Activated T-helper 1 cell treated with Interleukin-2 at 50 U/mL for 16 hours (primary cell): ENCODE results near the gene EPHB3.
A peak's percentile ranks its signal among the peaks of the same experiment; 100 is the strongest.

Experiments used
- DNase-seq: peaks from one replicate; pipeline ENCODE4 v3.0.0-alpha.2; 2020; ENCODE audit warnings: low read depth

The EPHB3 gene

DNA sequence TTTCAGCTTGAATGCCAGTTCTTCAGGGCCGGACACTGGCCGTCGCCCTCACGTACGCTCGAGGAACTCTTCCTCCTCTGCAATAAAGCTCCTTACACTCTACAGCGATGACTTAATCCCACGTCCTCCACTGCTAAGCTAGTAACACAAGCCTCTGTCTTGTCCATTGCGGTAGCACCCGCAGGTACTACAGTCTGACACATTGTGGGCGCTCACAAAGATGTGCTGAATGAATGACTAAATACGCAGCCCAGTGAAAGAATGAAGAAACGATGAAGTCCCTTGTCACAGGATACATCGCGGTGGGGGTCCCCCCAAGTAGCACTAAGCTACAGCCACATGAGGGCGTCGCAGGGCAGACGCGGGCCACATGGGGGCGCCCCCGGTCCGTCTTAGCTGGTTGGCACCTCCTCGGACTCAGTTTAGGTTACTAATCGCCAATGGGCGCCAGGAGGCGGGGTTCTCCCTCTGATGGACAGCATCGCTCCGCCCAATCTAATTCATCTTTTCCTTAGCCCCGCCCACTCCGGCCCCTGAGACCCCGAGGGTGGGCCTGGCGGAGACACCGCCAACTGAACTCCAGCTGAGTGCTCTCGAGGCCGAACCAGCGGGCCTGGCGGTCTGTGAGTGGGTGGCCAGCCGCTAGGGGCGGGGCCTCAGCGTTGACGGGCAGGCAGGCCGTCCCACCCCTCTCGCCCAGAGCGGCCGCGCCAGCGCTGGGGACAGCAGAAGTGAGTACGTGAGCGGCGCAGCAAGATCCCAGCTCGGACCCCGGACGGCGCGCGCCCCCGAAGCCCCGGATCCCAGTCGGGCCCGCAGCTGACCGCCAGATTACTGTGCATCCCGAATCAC lies at the start of gene EPHB3:
Gene EPHB3 (plus strand): TSS at position 725 of the 852 bp plus-strand sequence. CDS start 451 bp downstream, outside the sequence.
- peak; percentile 75 for DNase-seq

DNA sequence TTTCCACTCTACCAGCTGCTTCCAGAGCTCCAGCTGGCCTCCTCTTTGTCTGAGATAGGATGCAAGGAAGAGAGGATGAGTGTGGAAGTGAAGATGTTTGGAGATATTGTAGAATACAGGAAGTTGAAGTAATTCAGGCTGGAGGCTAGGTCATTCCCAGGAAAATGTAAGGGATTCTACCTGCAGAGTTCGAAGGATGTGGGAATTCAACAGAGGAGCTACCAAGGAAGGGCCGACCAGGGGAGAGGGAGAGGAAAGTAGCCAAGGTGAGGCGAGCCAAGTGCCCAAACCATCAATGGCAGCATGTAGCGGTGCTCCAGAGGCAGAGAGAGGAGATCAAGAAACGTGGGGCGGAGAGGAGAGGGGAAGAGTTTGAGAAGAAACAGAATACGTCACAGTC lies 49.0 kb upstream of the EPHB3 start:
- DNase-seq: no peak

DNA sequence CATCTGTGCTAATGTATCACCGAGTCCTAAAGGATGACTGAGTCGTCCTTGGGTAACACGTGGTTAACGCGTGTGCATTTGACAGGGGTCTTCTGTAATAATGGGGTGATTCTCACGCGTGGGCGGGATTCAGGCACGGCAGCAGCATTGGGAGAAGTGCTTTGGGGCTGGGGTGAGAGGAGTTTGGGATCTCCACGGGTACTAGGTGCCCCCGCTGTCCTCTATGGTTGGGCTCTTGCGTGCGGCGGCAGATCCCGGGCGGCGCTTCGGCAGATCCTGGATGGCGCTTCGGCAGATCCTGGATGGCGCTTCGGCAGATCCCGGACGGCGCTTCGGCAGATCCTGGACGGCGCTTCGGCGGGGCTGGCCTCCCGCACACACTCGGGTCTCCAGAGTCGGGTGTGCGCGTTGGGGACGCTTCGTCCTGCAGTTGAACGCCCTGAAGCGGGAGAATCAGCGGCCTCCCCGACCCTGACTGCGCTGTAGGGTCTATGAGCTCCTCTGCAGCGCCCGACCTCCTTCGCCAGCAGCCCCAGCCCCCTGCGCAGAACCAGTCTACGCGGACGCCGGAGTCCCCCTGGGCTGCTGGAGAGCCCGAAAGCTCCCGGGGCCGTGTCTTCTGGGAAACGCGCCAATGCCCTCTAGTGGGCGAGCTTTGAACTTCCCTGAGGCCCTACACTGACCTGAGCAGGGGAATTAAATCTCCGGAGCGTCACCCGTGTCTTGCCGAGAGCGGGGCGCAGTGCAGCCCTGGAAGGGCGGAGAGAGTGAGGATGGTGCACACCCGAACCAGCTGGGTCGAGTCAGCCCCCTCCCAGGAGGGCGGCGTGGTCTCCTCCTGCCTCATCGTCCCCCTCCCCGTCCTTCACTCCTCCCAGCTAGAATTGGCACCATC lies 48.1 kb upstream of the EPHB3 start:
- peak; percentile 64 for DNase-seq

DNA sequence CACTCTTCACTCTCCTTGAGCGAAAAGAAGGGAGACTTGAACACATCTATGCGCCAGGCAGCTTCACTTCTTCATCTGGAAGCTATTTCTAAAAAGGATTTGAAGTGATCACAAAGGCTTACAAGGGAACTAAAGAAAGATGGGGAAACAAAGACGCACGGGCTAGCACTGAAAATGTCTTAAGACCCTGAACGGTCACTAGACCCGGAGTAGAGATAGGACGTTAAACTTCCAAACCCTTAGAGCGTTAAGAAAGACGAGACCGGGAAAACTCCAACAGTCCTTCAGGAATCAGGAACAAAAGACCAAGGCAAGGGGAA lies 47.5 kb upstream of the EPHB3 start:
- no peak for DNase-seq

DNA sequence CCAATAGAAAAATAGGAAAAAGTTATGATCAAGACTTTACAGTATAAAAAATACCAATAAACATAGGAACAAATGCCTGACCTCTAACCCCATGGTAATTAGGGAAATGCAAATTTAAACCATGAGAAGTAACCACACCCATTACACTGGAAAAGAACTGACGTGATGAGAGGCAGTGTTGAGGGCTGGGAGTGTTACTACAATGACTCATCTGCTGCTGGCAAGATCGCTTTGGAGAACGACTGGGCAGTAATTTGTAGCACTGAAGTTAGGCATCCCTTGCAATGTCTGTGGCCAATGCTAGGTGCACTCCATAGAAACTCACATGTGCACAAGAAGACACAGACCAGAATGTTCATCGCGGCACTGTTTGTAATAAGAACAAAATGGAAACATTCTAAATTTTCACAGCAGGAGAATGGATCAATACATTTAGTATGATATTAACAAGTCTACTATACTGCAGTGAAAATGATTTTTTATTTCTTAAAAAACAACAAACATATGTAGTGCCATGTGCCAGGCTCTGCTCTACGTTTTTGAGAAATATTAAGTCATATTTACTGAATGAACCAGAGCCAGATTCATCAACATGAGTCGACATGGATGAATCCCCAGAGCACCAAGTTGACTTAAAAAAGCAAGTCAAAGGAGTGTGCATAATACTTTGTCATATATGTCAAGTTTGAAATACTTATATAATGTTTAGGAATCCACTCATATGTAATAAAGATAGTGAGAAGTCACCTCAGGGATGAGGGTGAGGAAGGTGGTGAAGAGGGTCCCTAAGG lies 37.6 kb upstream of the EPHB3 start:
- no peak for DNase-seq

DNA sequence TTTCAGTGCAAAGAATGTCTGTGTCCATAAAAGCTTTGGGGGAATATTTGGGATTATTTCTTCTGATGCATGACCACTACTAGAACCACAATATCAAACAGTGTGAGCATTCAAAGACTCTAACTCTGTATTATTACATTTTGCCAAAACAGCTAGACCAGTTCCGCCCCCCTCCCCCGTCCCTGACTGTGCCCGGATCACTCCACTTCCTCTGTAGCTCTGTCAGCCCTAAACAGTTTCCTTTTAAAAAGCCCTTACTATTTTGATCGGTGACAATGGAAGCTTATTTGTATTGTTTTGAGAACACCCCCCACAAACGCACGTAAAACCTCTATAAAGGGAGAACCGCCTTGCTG lies 36.6 kb upstream of the EPHB3 start:
- no peak for DNase-seq

DNA sequence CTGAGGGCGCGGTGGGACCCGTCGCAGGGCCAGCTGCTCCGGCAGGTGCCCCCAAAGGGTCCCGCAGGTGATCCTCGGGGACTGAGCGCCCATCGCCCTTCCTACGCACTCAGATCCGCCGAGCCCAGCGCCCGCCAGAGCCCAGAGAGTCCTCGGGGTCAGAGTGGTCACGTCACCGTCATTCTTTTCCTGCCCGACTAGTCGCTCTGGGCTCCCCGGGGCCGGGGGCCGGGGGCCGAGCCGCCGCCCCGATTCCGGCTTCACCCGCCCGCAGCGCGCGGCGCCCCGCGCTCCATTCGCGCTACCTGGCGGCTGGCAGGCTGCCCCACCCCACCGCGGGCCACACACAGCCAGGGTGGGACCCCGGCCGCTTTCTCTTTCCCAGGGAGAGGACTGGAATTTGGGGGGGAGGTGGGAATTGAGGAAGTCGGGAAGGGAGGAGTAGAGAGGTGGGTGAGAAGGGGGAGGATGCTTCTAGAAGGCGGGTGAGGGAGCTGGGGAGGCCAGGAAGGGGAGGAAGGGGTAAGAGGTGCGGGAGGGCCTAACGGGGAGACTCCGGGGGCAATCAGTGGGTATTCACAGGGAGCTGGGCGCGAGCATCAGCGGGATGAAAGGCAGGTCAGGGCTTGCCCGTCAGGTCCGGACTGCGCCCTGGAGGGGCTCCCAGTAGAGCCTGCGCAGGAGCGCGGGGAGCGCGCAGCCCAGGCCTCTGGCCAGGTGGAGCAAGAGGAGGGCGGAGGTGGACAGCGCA lies 36.1 kb upstream of the EPHB3 start:
- DNase-seq: no peak

DNA sequence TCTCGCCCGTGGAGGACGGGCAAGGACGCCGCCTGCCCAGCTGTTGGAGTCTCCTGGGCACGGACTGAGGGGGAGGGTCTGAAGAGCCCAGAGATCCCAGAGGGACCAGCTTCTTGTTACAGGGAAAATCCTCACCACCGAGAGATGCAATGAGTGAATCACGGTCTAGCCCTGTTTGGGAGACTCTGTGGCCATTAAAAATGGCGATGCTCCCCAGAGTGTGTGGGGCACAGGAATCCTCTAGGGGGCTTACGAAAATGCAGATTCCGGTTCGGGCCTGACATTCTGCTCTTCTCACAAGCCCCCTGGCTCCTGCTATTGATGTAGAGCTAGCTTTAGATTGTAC lies 35.5 kb upstream of the EPHB3 start:
- DNase-seq: no peak

DNA sequence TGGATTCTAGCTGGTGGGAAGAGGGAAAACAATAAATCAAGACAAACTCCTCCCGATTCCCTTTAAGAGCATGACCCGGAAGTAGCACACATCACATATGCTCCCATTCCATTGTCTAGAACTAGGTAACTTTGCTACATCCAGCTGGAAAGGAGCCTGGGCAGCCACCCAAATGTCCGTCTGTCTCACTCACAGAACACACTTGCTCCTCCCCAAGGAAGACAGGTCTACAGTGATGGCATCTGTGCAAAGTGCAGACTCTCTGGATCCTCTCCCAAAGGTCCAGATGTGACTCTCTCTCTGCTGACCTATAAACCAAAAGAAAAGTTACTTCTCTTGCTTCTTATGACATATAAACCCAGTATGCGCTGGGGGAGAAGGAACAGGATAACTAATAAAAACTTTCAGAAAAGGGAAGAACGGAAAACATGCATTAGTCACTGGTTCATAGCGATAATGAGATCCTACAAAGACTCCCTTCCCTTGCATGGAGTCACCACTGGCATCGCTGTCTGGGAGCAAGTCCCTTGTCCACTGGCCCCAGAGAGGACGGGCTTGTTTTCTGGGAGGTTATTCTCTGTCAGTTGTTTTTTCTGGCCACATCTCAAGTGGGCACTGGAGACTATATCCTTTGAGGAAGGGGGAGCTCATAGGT lies 29.8 kb upstream of the EPHB3 start:
- DNase-seq: no peak

DNA sequence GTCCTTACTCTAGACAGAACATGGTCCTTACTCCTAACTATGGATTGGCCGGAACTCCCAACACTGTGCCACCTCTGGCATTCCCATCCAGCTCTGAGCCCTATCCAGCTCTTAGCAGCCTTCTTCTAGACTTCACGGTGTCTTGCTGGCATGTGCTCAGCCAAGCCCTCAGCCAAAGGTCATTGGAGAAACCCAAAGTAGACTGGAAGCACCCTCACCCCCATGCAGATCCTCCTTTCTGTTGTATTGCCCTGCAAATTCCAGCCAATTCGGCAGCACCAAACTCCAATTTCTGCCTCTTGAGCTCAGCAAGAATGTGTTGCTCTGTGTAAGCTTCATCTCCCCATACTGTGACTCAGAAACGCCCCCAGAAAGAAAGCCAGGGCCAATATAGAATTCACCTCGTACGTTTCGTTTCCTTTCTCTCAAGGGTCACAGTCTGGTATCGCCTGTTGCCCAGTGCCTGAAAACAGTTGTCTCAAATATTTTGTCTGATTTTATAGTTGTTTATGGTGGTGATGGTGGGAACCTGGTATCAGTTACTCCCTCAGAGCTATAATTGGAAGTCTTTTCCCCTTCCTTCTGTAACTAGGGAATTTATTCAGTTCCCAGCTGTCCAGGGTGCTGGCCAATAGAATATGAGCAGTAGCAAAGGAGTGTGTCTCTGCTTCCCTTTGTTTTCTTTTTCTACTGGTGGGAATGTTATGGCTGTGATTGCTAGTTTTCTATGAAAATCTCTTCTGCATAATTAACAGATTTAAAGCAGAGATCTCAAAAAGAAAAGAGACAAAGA lies 28.4 kb upstream of the EPHB3 start:
- DNase-seq: no peak

DNA sequence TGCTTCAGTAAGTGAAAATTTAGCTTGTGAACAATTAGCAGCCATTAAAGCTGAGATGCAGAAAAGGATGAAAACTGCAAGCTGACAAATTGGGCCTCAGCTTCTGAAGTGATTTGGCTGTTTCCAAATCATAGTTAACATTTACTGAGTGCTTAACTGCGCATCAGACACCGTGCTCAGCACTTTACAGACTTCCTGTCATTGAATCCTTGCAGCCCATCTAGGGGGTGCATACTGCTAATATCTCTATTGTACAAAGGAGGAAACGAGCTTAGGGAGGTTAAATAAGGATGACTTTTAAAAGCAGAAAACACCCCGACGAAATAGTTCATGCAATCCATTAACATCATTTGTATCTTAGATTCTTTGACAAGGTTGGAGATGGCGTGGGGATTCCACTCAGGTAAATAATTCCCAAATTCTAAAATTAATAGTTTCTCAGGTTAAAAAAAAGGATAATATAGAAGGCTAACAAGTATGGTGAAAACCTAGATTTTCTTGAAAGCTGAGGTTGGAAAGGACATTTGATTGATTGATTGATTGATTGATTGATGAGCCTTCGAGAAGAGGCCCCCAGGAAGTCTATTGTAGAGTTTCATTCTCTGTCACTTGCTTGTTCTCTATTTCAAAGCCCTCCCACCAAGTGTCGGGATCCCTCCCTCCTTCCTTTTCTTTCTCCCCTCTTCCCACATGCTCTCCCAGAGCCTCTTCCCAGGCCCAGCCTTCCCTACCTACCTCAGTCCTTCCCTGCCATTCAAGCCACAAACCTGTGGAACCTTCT lies 23.5 kb upstream of the EPHB3 start:
- no peak for DNase-seq

DNA sequence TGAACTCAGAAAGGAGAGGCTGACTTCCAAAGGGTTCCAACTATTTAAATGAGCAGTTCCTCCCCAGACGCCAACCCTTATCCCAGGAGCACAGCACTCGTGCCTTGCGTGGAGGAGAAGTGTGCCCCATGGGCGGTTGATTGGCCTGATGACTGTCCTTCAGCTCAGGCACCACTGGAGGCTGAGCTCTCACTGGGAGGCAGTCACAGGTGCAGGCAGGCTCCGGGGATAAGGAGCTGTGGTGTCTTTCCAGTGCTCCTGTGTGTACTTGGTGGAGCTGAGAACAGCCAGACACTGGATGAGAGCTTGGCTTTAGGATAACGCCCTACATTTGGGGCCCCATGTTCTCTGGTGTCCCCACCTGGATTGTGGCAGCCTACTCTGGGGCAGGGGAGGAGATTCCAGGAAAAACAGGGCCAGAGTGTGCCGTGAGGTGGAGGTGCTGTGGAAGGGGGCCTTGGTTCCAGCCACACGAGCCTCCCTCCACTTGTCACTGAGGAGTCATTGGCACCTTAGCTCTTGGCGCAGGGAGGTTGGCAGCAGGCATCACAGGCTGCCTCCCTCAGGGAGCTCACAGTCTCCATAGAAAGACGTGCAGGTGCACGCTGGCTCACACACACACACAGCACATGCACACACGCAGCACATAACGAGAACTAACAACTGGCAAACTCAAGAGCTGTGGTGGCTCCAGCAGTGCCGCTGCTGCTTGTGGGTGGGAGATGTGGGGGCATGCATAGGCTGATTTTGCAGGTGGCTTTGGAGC lies 22.7 kb upstream of the EPHB3 start:
- DNase-seq: no peak

DNA sequence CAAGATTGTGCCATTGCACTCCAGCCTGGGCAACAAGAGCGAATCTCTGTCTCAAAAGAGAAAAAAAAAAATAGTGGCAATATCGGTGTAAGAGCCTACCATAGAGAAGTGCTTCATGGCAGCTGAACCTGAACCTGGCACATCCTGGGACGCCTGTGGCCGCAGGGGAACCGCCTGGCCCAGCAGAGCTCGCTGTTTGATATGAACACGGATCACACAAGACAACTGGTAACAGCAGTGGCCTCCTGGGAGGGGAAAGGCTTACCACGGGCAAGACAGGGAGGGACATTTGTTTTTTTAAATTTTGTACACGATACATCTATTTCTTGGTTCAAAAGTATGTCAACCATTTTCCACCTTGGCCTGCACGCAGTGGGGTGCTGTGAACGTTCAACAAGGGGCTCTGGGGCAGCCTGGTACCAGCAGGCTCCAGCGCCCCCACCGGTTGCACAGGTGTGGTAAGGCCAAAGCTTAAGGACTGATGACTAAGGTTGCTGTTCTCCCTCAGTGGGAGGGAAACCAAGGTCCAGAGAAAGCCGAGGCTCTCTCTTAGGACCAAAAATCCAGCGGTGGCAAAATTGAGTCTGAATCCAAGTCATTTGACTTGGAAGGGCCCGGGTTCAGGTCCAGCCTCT lies 21.7 kb upstream of the EPHB3 start:
- no peak for DNase-seq

DNA sequence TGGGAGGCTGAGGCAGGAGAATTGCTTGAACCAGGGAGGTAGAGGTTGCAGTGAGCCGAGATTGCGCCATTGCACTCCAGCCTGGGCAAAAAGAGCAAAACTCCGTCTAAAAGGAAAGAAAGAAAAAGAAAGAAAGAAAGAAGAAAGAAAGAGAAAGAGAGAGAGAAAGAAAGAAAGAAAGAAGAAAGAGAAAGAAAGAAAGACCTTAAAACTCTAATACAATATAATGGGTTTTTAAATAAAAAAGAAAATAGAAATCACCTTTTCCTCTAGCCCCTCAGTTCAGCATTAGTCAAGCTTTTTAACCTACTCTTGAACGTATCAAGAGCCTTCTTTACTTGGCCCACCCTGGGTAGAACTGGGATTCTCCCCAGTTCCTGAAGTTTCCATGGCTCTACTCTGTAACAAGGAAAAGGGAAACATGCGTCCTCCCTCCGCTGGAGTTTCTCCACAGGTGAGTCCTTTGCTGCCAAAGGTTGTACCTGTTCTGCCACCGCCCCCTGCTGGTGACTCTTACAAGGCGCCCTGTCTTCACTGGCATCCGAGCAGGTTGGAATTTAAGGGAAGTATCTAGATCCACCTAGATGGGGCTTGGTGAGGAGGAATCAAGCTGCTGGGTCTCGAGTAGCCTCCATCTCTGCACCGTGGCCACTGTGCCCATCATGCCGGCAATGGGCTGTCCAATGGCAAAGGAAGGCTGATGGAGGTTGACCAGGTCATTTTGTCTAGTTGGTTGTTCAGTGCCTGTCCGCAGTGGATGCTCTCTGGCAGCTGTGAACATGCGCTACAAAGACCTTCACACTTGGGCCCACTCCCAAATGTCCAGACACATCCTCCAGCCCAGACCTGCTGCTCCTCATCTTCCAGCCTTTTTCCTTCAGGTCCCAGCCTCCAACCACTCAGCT lies 20.6 kb upstream of the EPHB3 start:
- DNase-seq: peak; percentile 58

DNA sequence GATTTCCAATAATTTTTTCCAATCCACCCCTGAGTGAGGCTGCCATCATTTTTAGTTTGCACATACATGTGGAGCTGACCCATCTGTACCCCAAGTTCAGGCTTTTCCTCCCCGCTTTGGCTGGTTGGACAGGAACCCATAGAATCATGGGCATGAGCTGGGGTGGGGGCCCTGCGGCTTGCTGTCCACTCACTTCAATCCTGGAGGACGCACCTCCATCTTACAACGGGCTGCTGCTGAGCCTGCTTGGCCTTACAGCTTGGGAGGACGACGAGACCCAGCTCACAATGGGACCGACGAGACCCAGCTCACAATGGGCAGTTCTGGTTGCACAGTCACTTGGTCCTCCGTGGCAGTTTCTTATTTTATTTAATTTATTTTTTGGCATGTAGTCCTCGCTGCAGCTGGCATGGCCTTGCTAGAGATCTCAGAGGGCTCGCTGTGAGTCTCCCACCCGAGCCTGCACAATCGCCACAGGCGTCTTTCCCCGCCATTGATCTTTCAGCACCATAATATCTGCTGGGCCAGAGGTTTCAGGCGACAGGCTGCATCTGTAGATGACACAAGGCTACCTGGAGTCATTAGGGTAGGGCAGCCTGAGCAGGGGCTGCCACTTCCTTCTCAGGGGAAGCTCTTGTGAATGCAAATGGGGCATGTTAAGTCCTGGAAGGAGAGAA lies 19.6 kb upstream of the EPHB3 start:
- DNase-seq: no peak

DNA sequence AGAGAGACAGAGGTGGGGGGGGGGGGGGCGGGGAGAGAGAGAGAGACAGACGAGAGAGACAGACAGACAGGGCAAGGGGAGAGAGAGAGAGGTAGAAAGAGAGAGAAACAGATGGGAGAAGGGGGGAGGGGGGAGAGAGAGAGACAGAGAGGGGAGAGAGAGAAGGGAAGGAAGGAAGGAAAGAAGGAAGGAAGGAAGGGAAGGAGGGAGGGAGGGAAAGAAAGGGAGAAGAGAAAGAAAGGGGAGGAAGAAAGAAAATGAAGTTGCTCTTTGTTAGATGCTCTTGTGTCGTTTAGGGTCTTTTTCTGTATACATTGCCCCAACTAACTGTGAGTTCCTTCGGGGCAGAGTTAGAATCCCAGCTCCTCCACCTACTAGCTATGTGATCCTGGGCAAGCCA lies 19.0 kb upstream of the EPHB3 start:
- DNase-seq: no peak

DNA sequence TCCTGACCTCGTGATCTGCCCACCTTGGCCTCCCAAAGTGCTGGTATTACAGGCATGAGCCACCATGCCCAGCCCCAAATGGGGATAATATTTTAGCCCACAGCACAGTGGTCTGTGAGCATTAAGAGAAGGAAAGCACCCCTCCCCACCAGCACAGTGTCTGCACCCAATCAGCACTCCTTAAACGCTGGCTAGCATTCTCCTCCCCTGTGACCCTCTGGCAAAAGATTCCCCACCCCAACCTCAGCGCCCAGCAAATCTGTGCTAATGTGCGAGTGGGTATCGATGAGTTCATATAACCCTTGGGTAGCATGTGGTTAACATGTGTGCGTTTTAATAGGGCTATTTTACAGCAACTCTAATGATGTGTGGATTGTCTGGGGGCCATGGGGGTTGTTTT lies 18.3 kb upstream of the EPHB3 start:
- no peak for DNase-seq
